Retinal pigment epithelial cell (primary cell): Measurements from ENCODE around the gene DIP2C.
A peak's percentile ranks its signal among the peaks of the same experiment; 100 is the strongest.

ENCODE experiments used
- DNase-seq: peaks from one replicate; pipeline ENCODE4 v3.0.0-alpha.2; 2010; ENCODE audit warnings: low read depth
- H3K4me3 ChIP-seq: 2 replicates; pipeline ENCODE4 v1.5.1; 2011; ENCODE audit warnings: mild to moderate bottlenecking, low read length, control low read depth, moderate library complexity
- CTCF ChIP-seq: conservative IDR thresholded peaks from 2 replicates; pipeline ENCODE4 v1.5.1; 2011; ENCODE audit warnings: low read depth, low read length, control low read depth, inconsistent platforms

Gene DIP2C

GRCh38 chr10:341081-341740 is 348.3 kb downstream of the DIP2C start:
- H3K4me3 ChIP-seq: no peak overlapping the region
- no peak for TF ChIP-seq CTCF
- DNase-seq: no peak

GRCh38 chr10:340646-341045 is 348.8 kb downstream of the DIP2C start:
- TF ChIP-seq CTCF: no peak
- H3K4me3 ChIP-seq: no peak overlapping the region
- DNase-seq: no peak

GRCh38 chr10:339038-339391 is 350.5 kb downstream of the DIP2C start:
- DNase-seq: no peak
- TF ChIP-seq CTCF: no peak
- no peak overlapping the region for H3K4me3 ChIP-seq

- no peak for TF ChIP-seq CTCF
- DNase-seq: peak; percentile 39
- no peak overlapping the region for H3K4me3 ChIP-seq
Measured at GRCh38 chr10:338171-339037, 351.1 kb downstream of the DIP2C start.

- H3K4me3 ChIP-seq: no peak overlapping the region
- no peak for DNase-seq
- no peak for TF ChIP-seq CTCF
Measured at GRCh38 chr10:336247-336646, 353.2 kb downstream of the DIP2C start.

GRCh38 chr10:335151-335800 is 354.2 kb downstream of the DIP2C start:
- no peak for DNase-seq
- no peak for TF ChIP-seq CTCF
- no peak overlapping the region for H3K4me3 ChIP-seq
